Mucosa of descending colon (tissue), 3 donors: ENCODE measurements around the gene UQCRQ. TPM values are rescaled to one million over a fixed set of nuclear protein-coding genes. Genes with fewer than 3 reads are reported as not detected.

Experiments
- ATAC-seq: fragments of 200-7000 bp; cut with Tn5 transposase; one replicate; pipeline ENCODE4 v1.9.1; 2020; ENCODE audit warnings: mild to moderate bottlenecking, moderate library complexity
- DNase-seq, 3 donors: peaks; one replicate each; pipeline ENCODE4 v3.0.0-alpha.2; 2020
- H3K36me3 ChIP-seq: fragments of 200-600 bp; one replicate; pipeline ENCODE4 v1.8.0; 2021; ENCODE audit warnings: low read depth, mild to moderate bottlenecking
- H3K4me1 ChIP-seq: fragments of 200-600 bp; one replicate; pipeline ENCODE4 v1.8.0; 2021; ENCODE audit warnings: low read depth, mild to moderate bottlenecking
- H3K4me3 ChIP-seq: fragments of 200-600 bp; one replicate; pipeline ENCODE4 v1.8.0; 2021; ENCODE audit warnings: mild to moderate bottlenecking
- H3K9me3 ChIP-seq: fragments of 200-600 bp; one replicate; pipeline ENCODE4 v1.8.0; 2021; ENCODE audit warnings: mild to moderate bottlenecking
- CTCF ChIP-seq: fragments of 200-600 bp; IDR thresholded peaks from one replicate; pipeline ENCODE4 v1.8.0; 2022; ENCODE audit warnings: antibody characterized with exemption, mild to moderate bottlenecking
- intact Hi-C, 2 donors: fragments of 100-400 bp; cut with DNase I in 1 of 2; cut with micrococcal nuclease in 1 of 2; formaldehyde crosslinking; loops; one replicate each; pipeline versions ENCODE4 v1.11.0 to v1.11.1; 2022; cut with DNase I, micrococcal nuclease
- total RNA-seq, 3 donors: library from RNA; stranded (reverse); fragmentation: NEBNext Ultra II Directional in 2 of 3; extraction: Animal tissue kit (Norgen Biotek cat#: 25700) in 2 of 3; gene quantifications; one replicate each; pipeline versions ENCODE4 v1.2.1 to v1.2.4, GENCODE V29; 2021 to 2023
- donor health status: DM: no; HTN: no; CAD: no; lungs with moderate emphysema.
- donor health status: DM: no; HTN: no; CAD: no.
- donor health status: DM: no; HTN: yes; CAD: no.

The UQCRQ gene
- total RNA-seq, 3 donors from 2014 or later = 448 to 727 (median 690) TPM

- ATAC-seq (peak; percentile 33), DNase-seq (no peak)
- Histone ChIP-seq H3K4me1 (peaks cover 14% of the 10 kb centered on the region), H3K36me3 (no peaks in the 10 kb centered on the region), H3K9me3 (no peaks in the 10 kb centered on the region), H3K4me3 (peak overlapping the region; percentile 79)
- intact Hi-C loops = loop anchor here in 1 of 2 donors (2.0 kb wide), 1 partner anchor 38 kb away; no protein-coding TSS in a partner anchor
- TF ChIP-seq CTCF = no peak
Observed at GRCh38 chr5:132867046-132867451, 607 bp downstream of the UQCRQ start.

GRCh38 chr5:132868754-132869153, 2.3 kb downstream of the UQCRQ start:
- Histone ChIP-seq H3K36me3 (no peaks in the 10 kb centered on the region), H3K9me3 (no peaks in the 10 kb centered on the region), H3K4me1 (peaks cover 22% of the 10 kb centered on the region), H3K4me3 (no peak overlapping the region)
- ATAC-seq = no peak
- TF ChIP-seq CTCF = no peak
- DNase-seq = no peak
- intact Hi-C loops = no loop called here

GRCh38 chr5:132870801-132871200, 4.4 kb downstream of the UQCRQ start:
- peaks cover 18% of the 10 kb centered on the region for H3K4me1 ChIP-seq
- H3K4me3 ChIP-seq = no peak overlapping the region
- H3K36me3 ChIP-seq = no peaks in the 10 kb centered on the region
- no peak for TF ChIP-seq CTCF
- DNase-seq (no peak), ATAC-seq (no peak)
- H3K9me3 ChIP-seq = no peaks in the 10 kb centered on the region
- intact Hi-C loops = no loop called here

GRCh38 chr5:132871459-132872284, 5.2 kb downstream of the UQCRQ start:
- no peak for ATAC-seq
- Histone ChIP-seq H3K4me3 (no peak overlapping the region), H3K4me1 (peaks cover 16% of the 10 kb centered on the region), H3K9me3 (no peaks in the 10 kb centered on the region), H3K36me3 (no peaks in the 10 kb centered on the region)
- no peak for TF ChIP-seq CTCF
- intact Hi-C loops = no loop called here
- DNase-seq = no peak

GRCh38 chr5:132872788-132873118, 6.3 kb downstream of the UQCRQ start:
- Histone ChIP-seq H3K9me3 (no peaks in the 10 kb centered on the region), H3K36me3 (no peaks in the 10 kb centered on the region), H3K4me1 (peaks cover 11% of the 10 kb centered on the region), H3K4me3 (no peak overlapping the region)
- DNase-seq = no peak
- no peak for TF ChIP-seq CTCF
- intact Hi-C loops = no loop called here
- ATAC-seq = no peak
